Kidney (tissue), 14 donors: ENCODE data around the gene HCAR2. TPM values are rescaled to one million over a fixed set of nuclear protein-coding genes. Genes with fewer than 3 reads are reported as not detected.

ENCODE experiments used
- DNase-seq, 5 donors: peaks; one replicate each; pipeline ENCODE4 v3.0.0-alpha.2; 2013 to 2020
- FAIRE-seq: peaks from 2 replicates; lab custom pipeline; 2012; peaks lifted over from hg19 to GRCh38; lab: Jason Lieb, UNC
- H3K27ac ChIP-seq, 2 donors: one replicate each; pipeline ENCODE4 v1.7.0; 2013; ENCODE audit warnings: low read depth in 2 of 2, low read length in 2 of 2, inconsistent platforms in 1 of 2
- H3K27me3 ChIP-seq: one replicate; pipeline ENCODE4 v1.7.1; 2013; ENCODE audit warnings: low read length, inconsistent platforms; ENCODE audit not compliant: control insufficient read depth, insufficient read depth
- H3K36me3 ChIP-seq, 3 donors: one replicate each; pipeline versions ENCODE4 v1.7.0 to v1.7.1; 2013; ENCODE audit warnings: low read length in 3 of 3, control low read depth in 1 of 3, inconsistent platforms in 1 of 3; ENCODE audit not compliant: insufficient read depth in 3 of 3, control insufficient read depth in 2 of 3
- H3K4me1 ChIP-seq, 3 donors: one replicate each; pipeline versions ENCODE4 v1.7.0 to v1.7.1; 2013; ENCODE audit warnings: low read length in 3 of 3, inconsistent platforms in 1 of 3, low read depth in 1 of 3; ENCODE audit not compliant: control insufficient read depth in 2 of 3, insufficient read depth in 2 of 3
- H3K4me3 ChIP-seq, 3 donors: one replicate each; pipeline versions ENCODE4 v1.7.0 to v1.8.1; 2013; ENCODE audit warnings: low read length in 3 of 3, control low read depth in 1 of 3, inconsistent platforms in 1 of 3
- H3K9ac ChIP-seq, 3 donors: one replicate each; pipeline versions ENCODE4 v1.7.0 to v1.7.1; 2013; ENCODE audit warnings: low read length in 3 of 3, control low read depth in 1 of 3, inconsistent platforms in 1 of 3
- H3K9me3 ChIP-seq, 3 donors: one replicate each; pipeline versions ENCODE4 v1.7.0 to v1.7.1; 2013; ENCODE audit warnings: low read length in 3 of 3, control low read depth in 1 of 3, inconsistent platforms in 1 of 3; ENCODE audit not compliant: control insufficient read depth in 2 of 3, insufficient read depth in 1 of 3
- intact Hi-C: fragments of 100-400 bp; cut with DNase I; formaldehyde crosslinking; loops from one replicate; pipeline ENCODE4 v1.11.1; 2022
- polyA plus RNA-seq: library from polyadenylated mRNA; stranded (reverse); fragments of 350-450 nt; fragmentation: Illumina TruSeq; extraction: RNeasy Lipid Tissue Mini Kit (QIAGEN cat#74804); gene quantifications from one replicate; pipeline ENCODE4 v1.2.3, GENCODE V29; 2014; ENCODE audit warnings: low read depth, low replicate concordance; ENCODE audit not compliant: insufficient read depth
- total RNA-seq: library from RNA; stranded (reverse); fragmentation: NEBNext Ultra II Directional; extraction: Animal tissue kit (Norgen Biotek cat#: 25700); gene quantifications from one replicate; pipeline ENCODE4 v1.2.1, GENCODE V29; 2021
- TF ChIP-seq, protein P1 (sequence below): IDR thresholded peaks from 3 replicates; pipeline ENCODE4 v1.5.1; 2012; ENCODE audit warnings: mild to moderate bottlenecking, moderate library complexity, borderline replicate concordance; ENCODE audit not compliant: insufficient read depth; ENCODE audit errors: extremely low read depth
- donor health status: control.
- donor health status: control.
- donor health status: control.
- donor health status: control.
- donor health status: control.
- donor health status: DM: yes; HTN: yes; CAD: no.
- donor health status: Normal renal cell carcinoma (clear cell type).

Gene HCAR2
- total and polyA plus RNA-seq, 2 donors from 2014 or later = not detected

DNA sequence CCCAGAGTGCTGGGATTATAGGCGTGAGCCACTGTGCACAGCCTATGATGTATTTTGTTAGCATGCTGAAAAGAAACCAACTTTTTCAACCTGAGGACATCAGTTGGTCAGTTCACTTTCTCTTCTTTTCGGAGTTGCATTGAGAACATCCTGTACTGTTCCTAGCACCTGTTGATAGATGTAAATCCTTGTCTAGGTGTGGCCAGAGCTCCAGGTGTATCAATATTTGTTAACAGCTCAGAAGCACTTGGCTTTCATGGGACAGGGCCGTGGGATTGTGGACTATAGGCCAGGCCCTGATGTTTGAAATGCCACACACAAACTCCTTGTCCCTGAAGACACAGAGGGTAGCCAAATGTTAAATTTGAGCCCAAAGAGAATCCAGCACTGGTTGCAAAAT is 14.9 kb downstream of the HCAR2 start:
- FAIRE-seq = no peak
- Histone ChIP-seq H3K27me3 (no peaks in the 10 kb centered on the region), H3K9me3 (no peaks in the 10 kb centered on the region), H3K4me3 (no peak overlapping the region), H3K9ac (no peak overlapping the region), H3K27ac (no peak overlapping the region), H3K36me3 (no peaks in the 10 kb centered on the region), H3K4me1 (no peaks in the 10 kb centered on the region)
- intact Hi-C loops = no loop called here
- TF ChIP-seq, protein P1, sequence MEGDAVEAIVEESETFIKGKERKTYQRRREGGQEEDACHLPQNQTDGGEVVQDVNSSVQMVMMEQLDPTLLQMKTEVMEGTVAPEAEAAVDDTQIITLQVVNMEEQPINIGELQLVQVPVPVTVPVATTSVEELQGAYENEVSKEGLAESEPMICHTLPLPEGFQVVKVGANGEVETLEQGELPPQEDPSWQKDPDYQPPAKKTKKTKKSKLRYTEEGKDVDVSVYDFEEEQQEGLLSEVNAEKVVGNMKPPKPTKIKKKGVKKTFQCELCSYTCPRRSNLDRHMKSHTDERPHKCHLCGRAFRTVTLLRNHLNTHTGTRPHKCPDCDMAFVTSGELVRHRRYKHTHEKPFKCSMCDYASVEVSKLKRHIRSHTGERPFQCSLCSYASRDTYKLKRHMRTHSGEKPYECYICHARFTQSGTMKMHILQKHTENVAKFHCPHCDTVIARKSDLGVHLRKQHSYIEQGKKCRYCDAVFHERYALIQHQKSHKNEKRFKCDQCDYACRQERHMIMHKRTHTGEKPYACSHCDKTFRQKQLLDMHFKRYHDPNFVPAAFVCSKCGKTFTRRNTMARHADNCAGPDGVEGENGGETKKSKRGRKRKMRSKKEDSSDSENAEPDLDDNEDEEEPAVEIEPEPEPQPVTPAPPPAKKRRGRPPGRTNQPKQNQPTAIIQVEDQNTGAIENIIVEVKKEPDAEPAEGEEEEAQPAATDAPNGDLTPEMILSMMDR = no peak
- no peak for DNase-seq

DNA sequence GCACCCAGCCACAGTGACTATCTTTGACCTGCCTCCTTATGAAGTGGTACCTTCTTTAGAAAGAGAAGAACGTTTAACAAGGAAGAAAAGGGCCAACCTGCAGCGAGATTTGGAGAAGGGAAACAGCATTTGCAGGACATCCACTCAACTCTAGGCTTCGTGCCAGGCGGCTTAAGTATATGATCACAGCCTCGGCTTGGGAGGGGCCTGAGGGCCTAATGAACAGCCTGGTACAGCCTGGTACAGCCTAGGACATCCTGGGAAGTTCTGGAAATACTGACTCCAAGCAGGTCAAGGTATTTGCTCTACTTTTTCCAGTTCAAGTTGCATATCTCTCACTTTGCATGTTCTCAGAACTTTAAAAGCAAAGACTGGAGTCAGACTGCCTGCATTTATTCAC is 16.1 kb downstream of the HCAR2 start:
- FAIRE-seq (no peak), DNase-seq (no peak)

DNA sequence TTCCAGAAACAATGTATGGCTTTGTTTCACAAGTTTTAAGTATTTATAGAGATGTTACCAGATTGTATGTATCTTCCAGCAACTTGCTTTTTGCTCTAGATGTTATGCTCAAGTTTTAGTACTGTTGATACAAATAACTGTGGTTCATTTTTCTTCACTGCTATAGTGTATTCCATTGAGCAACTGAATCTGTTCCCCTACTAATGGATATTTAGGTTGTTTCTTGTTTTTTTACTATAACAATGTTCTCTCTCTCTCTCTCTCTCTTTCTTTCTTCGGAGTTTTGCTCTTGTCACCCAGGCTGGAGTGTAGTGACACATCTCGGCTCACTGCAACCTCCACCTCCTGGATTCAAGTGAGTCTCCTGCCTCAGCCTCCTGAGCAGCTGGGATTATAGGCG is 16.6 kb downstream of the HCAR2 start:
- TF ChIP-seq, protein P1 = no peak
- Histone ChIP-seq H3K9ac (no peak overlapping the region), H3K27me3 (no peaks in the 10 kb centered on the region), H3K9me3 (no peaks in the 10 kb centered on the region), H3K36me3 (no peaks in the 10 kb centered on the region), H3K4me1 (no peaks in the 10 kb centered on the region), H3K4me3 (no peak overlapping the region), H3K27ac (no peak overlapping the region)
- FAIRE-seq = no peak
- DNase-seq = no peak
- intact Hi-C loops = no loop called here

More for the DNA sequence above, 16.1 kb downstream of the HCAR2 start:
- H3K36me3 ChIP-seq = no peaks in the 10 kb centered on the region
- intact Hi-C loops = no loop called here
- TF ChIP-seq, protein P1 = no peak
- H3K9ac ChIP-seq = no peak overlapping the region
- no peak overlapping the region for H3K27ac ChIP-seq
- H3K27me3 ChIP-seq = no peaks in the 10 kb centered on the region
- no peaks in the 10 kb centered on the region for H3K9me3 ChIP-seq
- no peaks in the 10 kb centered on the region for H3K4me1 ChIP-seq
- no peak overlapping the region for H3K4me3 ChIP-seq

DNA sequence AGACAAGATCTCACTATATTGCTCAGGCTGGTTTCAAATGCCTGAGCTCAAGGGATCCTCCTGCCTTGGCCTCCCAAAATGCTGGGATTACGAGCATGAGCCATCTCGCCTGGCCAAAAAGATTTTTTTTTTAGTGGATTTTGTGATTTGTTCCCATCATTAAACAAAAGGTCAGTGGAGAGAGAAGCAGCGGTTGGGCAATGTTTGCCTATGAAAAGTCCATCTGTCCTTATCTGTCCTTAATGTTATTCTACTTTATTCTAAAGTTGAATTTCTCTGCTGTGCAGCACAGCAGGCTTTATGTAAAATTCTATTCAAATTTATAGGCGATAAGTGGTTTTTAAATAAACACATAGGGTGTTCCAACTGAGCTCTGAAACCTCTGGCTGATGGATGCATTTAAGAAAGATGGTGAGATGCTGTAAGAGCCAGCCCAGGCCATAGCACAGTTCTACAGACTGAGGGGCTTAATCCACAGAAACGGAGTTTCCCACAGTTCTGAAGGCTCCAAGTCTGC is 18.8 kb downstream of the HCAR2 start:
- H3K27ac ChIP-seq = no peak overlapping the region
- DNase-seq (no peak), FAIRE-seq (no peak)
- intact Hi-C loops = no loop called here
- H3K4me1 ChIP-seq = no peaks in the 10 kb centered on the region
- TF ChIP-seq, protein P1 = no peak
- no peaks in the 10 kb centered on the region for H3K27me3 ChIP-seq
- H3K9ac ChIP-seq = no peak overlapping the region
- no peaks in the 10 kb centered on the region for H3K36me3 ChIP-seq
- no peak overlapping the region for H3K4me3 ChIP-seq
- H3K9me3 ChIP-seq = no peaks in the 10 kb centered on the region
